Measurements from ENCODE around the gene TMEM184B.

Gene TMEM184B

GRCh38 chr22:38230916-38231315 lies 41.9 kb downstream of the TMEM184B start:
- Histone ChIP-seq H3K36me3 (peaks cover 92% of the 10 kb centered on the region), H3K4me1 (ENCODE audit: control insufficient read depth in 1 of 2, insufficient read depth in 1 of 2, low read depth in 1 of 2, low read length in 1 of 2) (peaks cover 4 to 12% of the 10 kb centered on the region in 2 experiments), H3K27ac (peak overlapping the region; percentile 72), H3K9me3 (no peaks in the 10 kb centered on the region), H3K4me3 (ENCODE audit: low read depth in 1 of 2, low read length in 1 of 2) (no peak overlapping the region), H3K27me3 (no peaks in the 10 kb centered on the region)
- no peak for TF ChIP-seq CTCF (IDR thresholded peaks at IDR 0.05)

- TF ChIP-seq CTCF (IDR thresholded peaks at IDR 0.05): no peak
- Histone ChIP-seq H3K27me3 (no peaks in the 10 kb centered on the region), H3K4me3 (ENCODE audit: low read depth in 1 of 2, low read length in 1 of 2) (no peak overlapping the region), H3K4me1 (ENCODE audit: control insufficient read depth in 1 of 2, insufficient read depth in 1 of 2, low read depth in 1 of 2, low read length in 1 of 2) (peaks cover 4 to 12% of the 10 kb centered on the region in 2 experiments), H3K36me3 (peaks cover 91% of the 10 kb centered on the region), H3K9me3 (no peaks in the 10 kb centered on the region), H3K27ac (peak overlapping the region; percentile 72)
These were observed 42.5 kb downstream of the TMEM184B start for GRCh38 chr22:38230108-38230825.

- Histone ChIP-seq H3K9me3 (no peaks in the 10 kb centered on the region), H3K4me1 (ENCODE audit: control insufficient read depth in 1 of 2, insufficient read depth in 1 of 2, low read depth in 1 of 2, low read length in 1 of 2) (peaks cover 4 to 12% of the 10 kb centered on the region in 2 experiments), H3K36me3 (peaks cover 91% of the 10 kb centered on the region), H3K27ac (peak overlapping the region; percentile 56), H3K4me3 (ENCODE audit: low read depth in 1 of 2, low read length in 1 of 2) (no peak overlapping the region), H3K27me3 (no peaks in the 10 kb centered on the region)
- no peak for TF ChIP-seq CTCF (IDR thresholded peaks at IDR 0.05)
These were observed 43.7 kb downstream of the TMEM184B start for GRCh38 chr22:38228873-38229740.

GRCh38 chr22:38228326-38228872 lies 44.4 kb downstream of the TMEM184B start:
- Histone ChIP-seq H3K36me3 (peaks cover 91% of the 10 kb centered on the region), H3K4me3 (ENCODE audit: low read depth in 1 of 2, low read length in 1 of 2) (no peak overlapping the region), H3K9me3 (no peaks in the 10 kb centered on the region), H3K4me1 (ENCODE audit: control insufficient read depth in 1 of 2, insufficient read depth in 1 of 2, low read depth in 1 of 2, low read length in 1 of 2) (peaks cover 4 to 12% of the 10 kb centered on the region in 2 experiments), H3K27me3 (no peaks in the 10 kb centered on the region), H3K27ac (peak overlapping the region; percentile 56)
- TF ChIP-seq CTCF (IDR thresholded peaks at IDR 0.05): no peak

GRCh38 chr22:38226853-38227649 lies 45.8 kb downstream of the TMEM184B start:
- Histone ChIP-seq H3K36me3 (peaks cover 93% of the 10 kb centered on the region), H3K4me1 (ENCODE audit: control insufficient read depth in 1 of 2, insufficient read depth in 1 of 2, low read depth in 1 of 2, low read length in 1 of 2) (peaks cover 4 to 12% of the 10 kb centered on the region in 2 experiments), H3K27me3 (no peaks in the 10 kb centered on the region), H3K27ac (no peak overlapping the region), H3K9me3 (no peaks in the 10 kb centered on the region), H3K4me3 (ENCODE audit: low read depth in 1 of 2, low read length in 1 of 2) (no peak overlapping the region)
- no peak for TF ChIP-seq CTCF (IDR thresholded peaks at IDR 0.05)

Data from neutrophil (primary cell).